ENCODE data around the gene PDE9A. TPM values are rescaled to one million over a fixed set of nuclear protein-coding genes. Genes with fewer than 3 reads are reported as not detected.
A peak's percentile ranks its signal among the peaks of the same experiment; 100 is the strongest.

PDE9A gene
- polyA plus RNA-seq, 1 experiment: 0.09 TPM

- peak; percentile 49 for DNase-seq (ENCODE audit: low read depth)
- ChIA-PET CTCF (no interaction called here), POLR2A (no interaction called here)
- Histone ChIP-seq H3K36me3 (ENCODE audit: control insufficient read depth, insufficient read depth, low read length) (no peaks in the 10 kb centered on the region), H3K4me3 (ENCODE audit: low read depth, low read length) (no peak overlapping the region), H3K27me3 (ENCODE audit: control insufficient read depth, insufficient read depth, low read length) (no peaks in the 10 kb centered on the region)
- TF ChIP-seq CTCF (IDR thresholded peaks at IDR 0.05; ENCODE audit: insufficient read depth, low read depth, low read length): no peak
Measured at GRCh38 chr21:42724226-42724920, 71.0 kb downstream of the PDE9A start.

- Histone ChIP-seq H3K4me3 (ENCODE audit: low read depth, low read length) (no peak overlapping the region), H3K36me3 (ENCODE audit: control insufficient read depth, insufficient read depth, low read length) (no peaks in the 10 kb centered on the region), H3K27me3 (ENCODE audit: control insufficient read depth, insufficient read depth, low read length) (no peaks in the 10 kb centered on the region)
- CTCF ChIA-PET: no interaction called here
- POLR2A ChIA-PET: no interaction called here
- DNase-seq (ENCODE audit: low read depth): no peak
- no peak for TF ChIP-seq CTCF (IDR thresholded peaks at IDR 0.05; ENCODE audit: insufficient read depth, low read depth, low read length)
Measured at GRCh38 chr21:42725416-42725930, 72.1 kb downstream of the PDE9A start.

GRCh38 chr21:42731264-42732032 is 78.0 kb downstream of the PDE9A start:
- no peak overlapping the region for H3K4me3 ChIP-seq (ENCODE audit: low read depth, low read length)
- H3K36me3 ChIP-seq (ENCODE audit: control insufficient read depth, insufficient read depth, low read length): no peaks in the 10 kb centered on the region
- POLR2A ChIA-PET: no interaction called here
- CTCF ChIA-PET: no interaction called here
- no peaks in the 10 kb centered on the region for H3K27me3 ChIP-seq (ENCODE audit: control insufficient read depth, insufficient read depth, low read length)
- TF ChIP-seq CTCF (IDR thresholded peaks at IDR 0.05; ENCODE audit: insufficient read depth, low read depth, low read length): no peak
- DNase-seq (ENCODE audit: low read depth): no peak

DNA sequence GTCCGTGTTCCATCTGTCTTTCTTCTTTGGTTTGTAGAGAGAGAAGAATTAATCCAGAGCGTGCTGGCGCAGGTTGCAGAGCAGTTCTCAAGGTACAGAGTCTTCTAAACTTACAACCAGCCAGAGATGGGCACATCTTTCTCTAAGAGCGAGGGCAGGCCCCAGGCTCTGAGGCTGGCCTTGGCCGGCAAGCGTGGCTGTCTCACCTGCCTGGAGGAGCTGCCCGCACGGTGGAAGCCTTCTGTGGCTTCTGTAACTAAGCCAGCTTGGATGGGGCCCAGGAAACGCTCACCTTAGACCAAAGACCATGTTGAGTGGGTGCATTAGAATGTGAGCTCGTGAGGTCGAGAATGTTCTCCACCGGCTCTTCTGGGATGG is 78.6 kb downstream of the PDE9A start:
- DNase-seq (ENCODE audit: low read depth): no peak
- no peak overlapping the region for H3K4me3 ChIP-seq (ENCODE audit: low read depth, low read length)
- H3K36me3 ChIP-seq (ENCODE audit: control insufficient read depth, insufficient read depth, low read length): no peaks in the 10 kb centered on the region
- no peaks in the 10 kb centered on the region for H3K27me3 ChIP-seq (ENCODE audit: control insufficient read depth, insufficient read depth, low read length)
- ChIA-PET CTCF (no interaction called here), POLR2A (no interaction called here)
- no peak for TF ChIP-seq CTCF (IDR thresholded peaks at IDR 0.05; ENCODE audit: insufficient read depth, low read depth, low read length)

- ChIA-PET CTCF (no interaction called here), POLR2A (no interaction called here)
- no peaks in the 10 kb centered on the region for H3K27me3 ChIP-seq (ENCODE audit: control insufficient read depth, insufficient read depth, low read length)
- no peaks in the 10 kb centered on the region for H3K36me3 ChIP-seq (ENCODE audit: control insufficient read depth, insufficient read depth, low read length)
- DNase-seq (ENCODE audit: low read depth): no peak
- TF ChIP-seq CTCF (IDR thresholded peaks at IDR 0.05; ENCODE audit: insufficient read depth, low read depth, low read length): no peak
- H3K4me3 ChIP-seq (ENCODE audit: low read depth, low read length): no peak overlapping the region
Measured at GRCh38 chr21:42733037-42733627, 79.7 kb downstream of the PDE9A start.
